Loucy (cell line): Measurements from ENCODE around the gene XAGE5.
"Not testable (repeated sequence)": the region's sequence is repeated elsewhere in the genome, so short reads cannot be mapped to it uniquely, and the experiment has no call there.

ENCODE experiments used
- CTCF ChIP-seq: fragments of 200-600 bp; sonication (generic); conservative IDR thresholded peaks from 2 replicates; pipeline ENCODE4 v1.5.1; 2014; ENCODE audit warnings: mild to moderate bottlenecking, antibody characterized with exemption, low read length
- EZH2phosphoT487 ChIP-seq: fragments of 200-600 bp; IDR thresholded peaks from 2 replicates; pipeline ENCODE4 v1.6.1; 2018; ENCODE audit warnings: antibody characterized with exemption, mild to moderate bottlenecking, moderate library complexity, borderline replicate concordance

- TF ChIP-seq EZH2phosphoT487, CTCF: not testable (repeated sequence)
Measured at GRCh38 chrX:52804876-52805275, 6.2 kb upstream of the XAGE5 start.
